ENCODE results near the gene RBBP6. TPM values are rescaled to one million over a fixed set of nuclear protein-coding genes. Genes with fewer than 3 reads are reported as not detected.
A peak's percentile ranks its signal among the peaks of the same experiment; 100 is the strongest.
"Not testable (repeated sequence)": the region's sequence is repeated elsewhere in the genome, so short reads cannot be mapped to it uniquely, and the experiment has no call there.

RBBP6 gene
- 100 to 1,000 TPM in 1 of 4 donors, 10 to 100 TPM in 3; 39.0 to 110 (median 53.5) TPM for total RNA-seq

- Histone ChIP-seq H3K4me1 (peaks cover 0 to 35% (median 20%) of the 10 kb centered on the region in 4 donors), H3K27me3 (no peaks in the 10 kb centered on the region), H3K4me3 (peak within 1 kb of the TSS; percentile 88 to 97 (median 96)), H3K36me3 (no peaks in the 10 kb centered on the region), H3K9me3 (no peaks in the 10 kb centered on the region), H3K27ac (peak within 1 kb of the TSS; percentile 99 to 100 (median 100))
- peak; percentile 92 to 95 for DNase-seq (ENCODE audit: low spot score in 2 of 2)
- peak; percentile 93 to 100 for TF ChIP-seq EP300 (IDR thresholded peaks at IDR 0.05)
- peak in 4 of 5 experiments; percentile 16 to 77 (median 53) for TF ChIP-seq CTCF (IDR thresholded peaks at IDR 0.05)
- peak; percentile 99 to 100 for TF ChIP-seq POLR2A (IDR thresholded peaks at IDR 0.05)
- 0% methylated on average over 47 to 65 of the region's 68 CpGs for WGBS, 2 donors
These were observed at the start of gene RBBP6 for GRCh38 chr16:24539295-24539849. Gene RBBP6, plus strand, starts transcription at chr16:24539566. Its CDS starts 1,061 bp downstream, at chr16:24540627.

GRCh38 chr16:24490866-24491265 is 48.5 kb upstream of the RBBP6 start:
- no peaks in the 10 kb centered on the region for H3K27me3 ChIP-seq
- no peaks in the 10 kb centered on the region for H3K4me1 ChIP-seq
- 73 to 78% methylated on average over 2 of the region's 2 CpGs for WGBS, 2 donors
- peaks cover 0 to 11% (median 0%) of the 10 kb centered on the region in 4 donors for H3K9me3 ChIP-seq
- no peak for DNase-seq (ENCODE audit: low spot score in 2 of 2)
- no peak for TF ChIP-seq CTCF (IDR thresholded peaks at IDR 0.05)
- no peak for TF ChIP-seq POLR2A (IDR thresholded peaks at IDR 0.05)
- TF ChIP-seq EP300 (IDR thresholded peaks at IDR 0.05), result no peak
- no peak overlapping the region for H3K4me3 ChIP-seq
- no peak overlapping the region for H3K27ac ChIP-seq
- H3K36me3 ChIP-seq, result no peaks in the 10 kb centered on the region

GRCh38 chr16:24491731-24492130 is 47.6 kb upstream of the RBBP6 start:
- Histone ChIP-seq H3K27ac (no peak overlapping the region), H3K4me1 (no peaks in the 10 kb centered on the region), H3K9me3 (peaks cover 0 to 11% (median 0%) of the 10 kb centered on the region in 4 donors), H3K4me3 (no peak overlapping the region), H3K27me3 (no peaks in the 10 kb centered on the region), H3K36me3 (no peaks in the 10 kb centered on the region)
- WGBS, 2 donors, result 60 to 72% methylated on average over 2 of the region's 2 CpGs
- no peak for DNase-seq (ENCODE audit: low spot score in 2 of 2)
- TF ChIP-seq POLR2A (IDR thresholded peaks at IDR 0.05) (no peak), EP300 (IDR thresholded peaks at IDR 0.05) (no peak), CTCF (IDR thresholded peaks at IDR 0.05) (no peak)

- Histone ChIP-seq H3K4me3 (no peak overlapping the region), H3K27ac (no peak overlapping the region), H3K27me3 (no peaks in the 10 kb centered on the region), H3K9me3 (peaks cover 0 to under 1% (median 0%) of the 10 kb centered on the region in 4 donors), H3K4me1 (no peaks in the 10 kb centered on the region), H3K36me3 (no peaks in the 10 kb centered on the region)
- DNase-seq (ENCODE audit: low spot score in 2 of 2), result no peak
- WGBS, 2 donors, result 72 to 75% methylated on average over 7 of the region's 7 CpGs
- TF ChIP-seq EP300 (IDR thresholded peaks at IDR 0.05) (no peak), CTCF (IDR thresholded peaks at IDR 0.05) (no peak), POLR2A (IDR thresholded peaks at IDR 0.05) (no peak)
These were observed 45.5 kb upstream of the RBBP6 start for GRCh38 chr16:24493821-24494220.

GRCh38 chr16:24495207-24495606 is 44.2 kb upstream of the RBBP6 start:
- 74 to 79% methylated on average over 9 of the region's 9 CpGs for WGBS, 2 donors
- H3K4me3 ChIP-seq; H3K36me3 ChIP-seq; H3K9me3 ChIP-seq; DNase-seq (ENCODE audit: low spot score in 2 of 2); H3K4me1 ChIP-seq; H3K27me3 ChIP-seq; H3K27ac ChIP-seq: not testable (repeated sequence)

Measured in tibial nerve (tissue), 4 donors.